HEK293 (cell line): ENCODE data around the gene REV3L.
"Not testable (repeated sequence)": the region's sequence is repeated elsewhere in the genome, so short reads cannot be mapped to it uniquely, and the experiment has no call there.

ENCODE experiments used
- CTCF ChIA-PET: fragments of 350-600 bp; formaldehyde crosslinking; extraction: SDS; loops from one replicate; lab custom pipeline; 2021; ENCODE audit warnings: antibody characterized with exemption; lab: Yijun Ruan, JAX
- POLR2A ChIA-PET: fragments of 300-600 bp; formaldehyde crosslinking; extraction: SDS; loops from one replicate; lab custom pipeline; 2020; ENCODE audit warnings: antibody characterized with exemption, inconsistent platforms; lab: Yijun Ruan, JAX
- H3K27ac ChIP-seq: fragments of 200-500 bp; sonication (Bioruptor generic); 2 replicates; pipeline ENCODE4 v1.5.1; 2014; ENCODE audit warnings: low read depth, low read length, control low read depth, inconsistent platforms; ENCODE audit errors: extremely low read depth
- H3K36me3 ChIP-seq, 2 experiments: fragments of 200-500 bp in 1 of 2; sonication (Bioruptor generic) in 1 of 2; 1 replicate in 1 of 2; 2 replicates in 1 of 2; pipeline ENCODE4 v1.5.1; 2014 to 2017; ENCODE audit warnings: inconsistent platforms in 2 of 2, low read length in 2 of 2; ENCODE audit not compliant: control insufficient read depth in 2 of 2, insufficient read depth in 1 of 2
- H3K4me1 ChIP-seq: fragments of 200-500 bp; sonication (Bioruptor generic); 2 replicates; pipeline ENCODE4 v1.5.1; 2014; ENCODE audit warnings: mild to moderate bottlenecking, low read length, inconsistent platforms; ENCODE audit not compliant: control insufficient read depth, insufficient read depth
- H3K4me3 ChIP-seq: 2 replicates; pipeline ENCODE4 v1.5.1; 2011; ENCODE audit warnings: low read depth, mild to moderate bottlenecking, control low read depth, low read length, moderate library complexity
- H3K9me3 ChIP-seq: fragments of 200-500 bp; sonication (Bioruptor generic); 2 replicates; pipeline ENCODE4 v1.5.1; 2014; ENCODE audit warnings: low read depth, low read length, inconsistent platforms; ENCODE audit not compliant: control insufficient read depth, insufficient read depth
- BCL11B ChIP-seq: fragments of 450-650 bp; formaldehyde crosslinking; IDR thresholded peaks from 2 replicates; pipeline ENCODE4 v1.5.1; 2016; ENCODE audit warnings: low read depth, missing biosample characterization, missing genetic modification characterization
- MZF1 ChIP-seq: fragments of 450-650 bp; formaldehyde crosslinking; IDR thresholded peaks from 2 replicates; pipeline ENCODE4 v1.5.1; 2017; ENCODE audit warnings: missing biosample characterization, missing genetic modification characterization, borderline replicate concordance
- ZBTB10 ChIP-seq: fragments of 450-650 bp; formaldehyde crosslinking; IDR thresholded peaks from 2 replicates; pipeline ENCODE4 v1.5.1; 2016; ENCODE audit warnings: missing biosample characterization, missing genetic modification characterization
- ZBTB48 ChIP-seq: fragments of 450-650 bp; formaldehyde crosslinking; IDR thresholded peaks from 2 replicates; pipeline ENCODE4 v1.5.1; 2016; ENCODE audit warnings: missing biosample characterization, missing genetic modification characterization
- ZBTB7A ChIP-seq: fragments of 450-650 bp; formaldehyde crosslinking; IDR thresholded peaks from 2 replicates; pipeline ENCODE4 v1.5.1; 2016; ENCODE audit warnings: low read depth, missing biosample characterization, missing genetic modification characterization
- ZNF146 ChIP-seq: fragments of 450-650 bp; formaldehyde crosslinking; IDR thresholded peaks from 2 replicates; pipeline ENCODE4 v1.5.1; 2016; ENCODE audit warnings: missing biosample characterization, missing genetic modification characterization
- ZNF174 ChIP-seq: fragments of 450-650 bp; formaldehyde crosslinking; IDR thresholded peaks from 2 replicates; pipeline ENCODE4 v1.5.0; 2017; ENCODE audit warnings: missing biosample characterization, mild to moderate bottlenecking, missing genetic modification characterization
- ZNF2 ChIP-seq: fragments of 450-650 bp; formaldehyde crosslinking; IDR thresholded peaks from 2 replicates; pipeline ENCODE4 v1.5.1; 2016; ENCODE audit warnings: missing biosample characterization, missing genetic modification characterization
- ZNF280D ChIP-seq: fragments of 450-650 bp; formaldehyde crosslinking; IDR thresholded peaks from 2 replicates; pipeline ENCODE4 v1.5.1; 2016; ENCODE audit warnings: missing biosample characterization, missing genetic modification characterization
- ZNF366 ChIP-seq: fragments of 450-650 bp; formaldehyde crosslinking; conservative IDR thresholded peaks from 2 replicates; pipeline ENCODE4 v1.5.1; 2016; ENCODE audit warnings: missing biosample characterization, missing genetic modification characterization
- ZNF518A ChIP-seq: fragments of 450-650 bp; formaldehyde crosslinking; conservative IDR thresholded peaks from 2 replicates; pipeline ENCODE4 v1.5.1; 2016; ENCODE audit warnings: low read depth, missing biosample characterization, missing genetic modification characterization
- ZNF580 ChIP-seq: fragments of 450-650 bp; formaldehyde crosslinking; IDR thresholded peaks from 2 replicates; pipeline ENCODE4 v1.5.1; 2016; ENCODE audit warnings: missing biosample characterization, missing genetic modification characterization
- ZNF600 ChIP-seq: fragments of 450-650 bp; formaldehyde crosslinking; IDR thresholded peaks from 2 replicates; pipeline ENCODE4 v1.5.1; 2016; ENCODE audit warnings: missing biosample characterization, missing genetic modification characterization
- ZNF654 ChIP-seq: fragments of 450-650 bp; formaldehyde crosslinking; IDR thresholded peaks from 2 replicates; pipeline ENCODE4 v1.5.1; 2016; ENCODE audit warnings: low read depth, missing biosample characterization, missing genetic modification characterization
- ZNF664 ChIP-seq: fragments of 450-650 bp; formaldehyde crosslinking; IDR thresholded peaks from 2 replicates; pipeline ENCODE4 v1.5.1; 2016; ENCODE audit warnings: missing biosample characterization, missing genetic modification characterization
- ZNF747 ChIP-seq: fragments of 450-650 bp; formaldehyde crosslinking; IDR thresholded peaks from 2 replicates; pipeline ENCODE4 v1.5.1; 2016; ENCODE audit warnings: missing biosample characterization, missing genetic modification characterization
- ZNF792 ChIP-seq: fragments of 450-650 bp; formaldehyde crosslinking; IDR thresholded peaks from 2 replicates; pipeline ENCODE4 v1.5.1; 2016; ENCODE audit warnings: missing biosample characterization, missing genetic modification characterization

REV3L gene

GRCh38 chr6:111322145-111322544 lies 160.9 kb downstream of the REV3L start (continued):
- TF ChIP-seq ZNF792 (tag by site-specific recombination) (no peak), ZBTB7A (tag by site-specific recombination) (no peak), ZNF600 (tag by site-specific recombination) (no peak), ZNF747 (tag by site-specific recombination) (no peak)

- H3K27ac ChIP-seq, H3K4me3 ChIP-seq, H3K4me1 ChIP-seq, H3K9me3 ChIP-seq, POLR2A ChIA-PET, CTCF ChIA-PET: not testable (repeated sequence)
- TF ChIP-seq ZNF280D (tag by site-specific recombination): 0 out of 2 replicates have a peak, but pooled peaks have one; percentile 23
- TF ChIP-seq ZNF580: peak; percentile 74; the same call in 1 of the 2 replicates
- peak; percentile 98 for TF ChIP-seq ZNF146
- H3K36me3 ChIP-seq: peaks cover 43 to 62% of the 10 kb centered on the region in 2 experiments
These were observed 175.1 kb downstream of the REV3L start for GRCh38 chr6:111307950-111308349.

- Histone ChIP-seq H3K27ac (no peak overlapping the region), H3K36me3 (peaks cover 37 to 56% of the 10 kb centered on the region in 2 experiments), H3K9me3 (no peaks in the 10 kb centered on the region), H3K4me3 (no peak overlapping the region), H3K4me1 (no peaks in the 10 kb centered on the region)
- TF ChIP-seq ZBTB10 (tag by site-specific recombination) (no peak), ZNF664 (no peak)
- POLR2A ChIA-PET: no interaction called here
- CTCF ChIA-PET: interaction anchor here (0.7 kb wide), 1 partner anchor 589 kb away, joined by 3 read pairs; no protein-coding TSS in a partner anchor
These were observed 175.7 kb downstream of the REV3L start for GRCh38 chr6:111307275-111307858.

- no peak overlapping the region for H3K27ac ChIP-seq
- CTCF ChIA-PET: interaction anchor here (0.7 to 1.1 kb wide), 3 partner anchors 172 to 737 kb away, joined by 3 to 4 read pairs (median 3); no protein-coding TSS in a partner anchor
- TF ChIP-seq ZNF518A (no peak), MZF1 (tag by site-specific recombination) (no peak), BCL11B (tag by site-specific recombination) (no peak), ZNF174 (tag by site-specific recombination) (no peak), ZNF654 (no peak), ZBTB48 (tag by site-specific recombination) (no peak), ZNF2 (no peak), ZNF366 (no peak)
These were observed 176.7 kb downstream of the REV3L start for GRCh38 chr6:111306104-111306888.

More at GRCh38 chr6:111306104-111306888, 176.7 kb downstream of the REV3L start:
- H3K36me3 ChIP-seq: peaks cover 29 to 56% of the 10 kb centered on the region in 2 experiments
- no peaks in the 10 kb centered on the region for H3K9me3 ChIP-seq
- H3K4me3 ChIP-seq: no peak overlapping the region
- H3K4me1 ChIP-seq: peaks cover 9% of the 10 kb centered on the region
- POLR2A ChIA-PET: no interaction called here
